GM19023 (cell line): Measurements from ENCODE around the gene DKK2.
"Not testable (repeated sequence)": the region's sequence is repeated elsewhere in the genome, so short reads cannot be mapped to it uniquely, and the experiment has no call there.

Experiments
- ATAC-seq: cut with Tn5 transposase; IDR thresholded peaks from one replicate; pipeline ENCODE4 v1.9.1; 2021; ENCODE audit warnings: mild to moderate bottlenecking, moderate library complexity; ENCODE audit not compliant: unreplicated experiment

DKK2 gene

GRCh38 chr4:106914223-106914622 is 121.9 kb downstream of the DKK2 start:
- ATAC-seq = no peak

- ATAC-seq = no peak
Measured at GRCh38 chr4:106909486-106910188, 126.5 kb downstream of the DKK2 start.

GRCh38 chr4:106908049-106908448 is 128.1 kb downstream of the DKK2 start:
- ATAC-seq = not testable (repeated sequence)

GRCh38 chr4:106907216-106907615 is 128.9 kb downstream of the DKK2 start:
- no peak for ATAC-seq

- no peak for ATAC-seq
Measured at GRCh38 chr4:106906728-106907127, 129.4 kb downstream of the DKK2 start.

GRCh38 chr4:106898621-106899230 is 137.4 kb downstream of the DKK2 start:
- ATAC-seq = no peak

GRCh38 chr4:106893903-106894302 is 142.2 kb downstream of the DKK2 start:
- no peak for ATAC-seq

- no peak for ATAC-seq
Measured at GRCh38 chr4:106893395-106893881, 142.7 kb downstream of the DKK2 start.

GRCh38 chr4:106892786-106893185 is 143.3 kb downstream of the DKK2 start:
- ATAC-seq = no peak

GRCh38 chr4:106875340-106875739 is 160.8 kb downstream of the DKK2 start:
- ATAC-seq = no peak
